ENCODE results near the gene APCDD1L.
"Not testable (repeated sequence)": the region's sequence is repeated elsewhere in the genome, so short reads cannot be mapped to it uniquely, and the experiment has no call there.

Gene APCDD1L

DNA sequence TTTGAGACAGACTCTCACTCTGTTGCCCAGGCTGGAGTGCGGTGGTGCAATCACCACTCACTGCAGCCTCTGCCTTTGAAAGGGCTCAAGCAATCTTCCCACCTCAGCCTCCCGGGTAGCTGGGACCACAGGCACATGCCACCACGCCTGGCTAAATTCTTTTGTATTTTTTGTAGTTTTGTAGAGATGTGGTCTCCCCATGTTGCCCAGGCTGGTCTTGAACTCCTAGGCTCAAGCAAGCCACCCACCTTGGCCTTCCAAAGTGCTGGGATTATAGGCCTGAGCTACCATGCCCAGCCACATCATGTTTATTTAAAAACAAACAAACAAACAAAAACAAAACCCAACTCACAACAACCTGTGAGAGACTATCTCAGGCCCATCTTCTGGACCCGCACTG is 29.7 kb upstream of the APCDD1L start:
- no peak for DNase-seq

- no peak for DNase-seq
Observed at GRCh38 chr20:58544286-58544685, 29.1 kb upstream of the APCDD1L start.

- no peak for DNase-seq
Observed at GRCh38 chr20:58543274-58543673, 28.1 kb upstream of the APCDD1L start.

- no peak for DNase-seq
Observed at GRCh38 chr20:58542411-58543095, 27.4 kb upstream of the APCDD1L start.

GRCh38 chr20:58542034-58542410 is 26.8 kb upstream of the APCDD1L start:
- not testable (repeated sequence) for DNase-seq

- DNase-seq, result no peak
Observed at GRCh38 chr20:58538752-58539151, 23.6 kb upstream of the APCDD1L start.

GRCh38 chr20:58537831-58538230 is 22.6 kb upstream of the APCDD1L start:
- DNase-seq, result no peak

- no peak for DNase-seq
Observed at GRCh38 chr20:58536289-58536688, 21.1 kb upstream of the APCDD1L start.

GRCh38 chr20:58531657-58532056 is 16.5 kb upstream of the APCDD1L start:
- no peak for DNase-seq

GRCh38 chr20:58531063-58531462 is 15.9 kb upstream of the APCDD1L start:
- DNase-seq, result no peak

- DNase-seq, result no peak
Observed at GRCh38 chr20:58528412-58528811, 13.2 kb upstream of the APCDD1L start.

GRCh38 chr20:58526411-58526810 is 11.2 kb upstream of the APCDD1L start:
- no peak for DNase-seq

DNA sequence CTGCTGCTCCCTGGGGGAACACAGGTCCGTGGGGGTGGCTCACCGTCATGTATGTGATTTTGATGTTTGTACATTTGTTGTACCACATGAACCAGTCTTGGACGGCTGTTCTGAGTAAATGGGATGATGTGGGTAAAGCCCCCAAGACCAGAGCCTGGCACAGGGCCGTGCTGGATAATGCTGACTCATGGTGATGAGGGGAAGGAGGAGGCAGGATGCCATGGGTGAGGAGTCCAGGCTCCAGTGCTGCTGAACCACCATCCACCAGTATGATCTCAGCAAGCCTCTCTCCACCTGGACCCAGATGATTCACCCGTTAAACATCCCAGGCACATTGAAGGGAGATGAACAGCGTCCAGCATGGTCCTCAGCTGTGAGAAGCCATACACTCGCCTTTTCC is 9.6 kb upstream of the APCDD1L start:
- DNase-seq, result no peak

- no peak for DNase-seq
Observed at GRCh38 chr20:58523971-58524315, 8.7 kb upstream of the APCDD1L start.

DNA sequence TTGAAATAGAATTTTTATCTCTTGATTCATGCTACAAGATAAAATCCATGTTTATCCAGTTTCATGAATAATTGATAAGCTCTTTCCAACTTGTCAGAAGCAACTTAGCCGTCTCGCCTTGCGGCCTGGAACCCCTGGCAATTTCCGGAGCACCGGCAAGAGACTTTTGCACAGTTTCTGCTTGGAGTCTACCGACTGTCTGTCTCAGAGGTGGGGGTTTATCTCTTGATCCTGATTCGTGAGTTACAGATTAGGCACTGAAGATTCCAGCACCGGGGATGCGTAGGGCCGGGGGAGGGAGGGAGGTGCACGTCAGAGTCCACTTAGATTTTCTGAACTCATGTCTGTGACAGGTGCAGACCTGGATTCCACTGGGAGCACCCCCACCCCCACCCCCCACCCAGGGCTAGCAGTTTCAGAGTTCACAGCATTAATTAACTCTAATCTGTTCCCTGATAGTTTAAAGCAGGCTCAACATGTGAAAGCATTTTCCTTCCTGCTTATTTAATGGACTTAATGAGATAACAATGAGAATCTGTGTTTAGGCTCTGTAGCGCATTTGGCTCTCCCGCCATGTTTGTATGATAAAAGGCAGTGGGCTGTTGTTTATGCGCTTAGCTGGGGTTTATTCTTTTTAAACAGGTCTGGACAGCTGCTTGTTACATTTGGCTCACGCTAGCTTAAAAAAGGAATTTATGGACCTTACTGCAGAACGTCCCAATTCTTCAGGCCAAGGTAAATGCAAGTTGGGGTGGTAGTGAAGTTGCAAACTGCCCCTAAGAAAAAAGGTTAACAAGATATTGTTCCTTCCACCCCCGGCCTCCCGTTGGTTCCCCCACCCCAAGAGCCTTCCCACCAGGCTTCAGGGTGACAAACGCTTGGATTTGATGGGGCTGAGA is 8.1 kb upstream of the APCDD1L start:
- DNase-seq, result no peak

DNA sequence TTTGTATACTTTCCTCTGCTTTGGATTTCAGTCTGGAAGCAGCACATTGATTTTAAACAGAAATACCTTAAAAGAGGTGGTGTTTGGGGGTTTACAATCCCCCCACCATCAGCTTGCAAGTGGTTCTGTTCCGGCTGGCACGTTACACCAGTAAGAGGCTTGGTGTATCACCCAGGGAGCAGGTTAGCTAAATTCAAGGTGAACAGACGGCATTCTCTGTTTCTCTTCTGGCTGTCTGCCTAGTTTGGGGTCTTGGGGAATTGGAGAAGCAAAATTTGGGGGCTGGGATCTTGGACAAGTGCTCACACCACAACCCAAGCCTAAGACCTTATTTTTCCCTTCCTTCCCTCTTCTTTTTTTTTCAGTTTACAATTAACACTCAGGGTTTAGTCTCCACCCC is 7.5 kb upstream of the APCDD1L start:
- no peak for DNase-seq

DNA sequence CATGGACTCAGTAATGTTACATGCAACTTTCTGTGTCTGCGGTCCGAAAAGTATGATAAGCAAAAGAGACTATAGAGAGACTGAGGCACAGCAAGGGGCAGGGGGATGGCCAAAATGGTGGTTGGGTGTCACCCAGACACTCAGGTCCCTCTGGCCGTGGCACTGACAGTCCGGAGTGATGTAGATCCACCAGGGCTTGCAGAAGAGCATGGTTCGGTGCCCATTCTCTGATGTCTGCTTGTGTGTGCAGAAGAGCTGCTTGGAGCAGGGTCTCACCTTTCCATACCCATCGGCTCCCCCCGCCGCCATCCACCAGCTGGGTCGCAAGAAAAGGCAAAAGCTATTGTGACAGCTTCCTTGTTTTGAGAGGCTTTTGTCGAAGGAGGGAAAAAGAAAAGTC is 6.6 kb upstream of the APCDD1L start:
- DNase-seq, result no peak

DNA sequence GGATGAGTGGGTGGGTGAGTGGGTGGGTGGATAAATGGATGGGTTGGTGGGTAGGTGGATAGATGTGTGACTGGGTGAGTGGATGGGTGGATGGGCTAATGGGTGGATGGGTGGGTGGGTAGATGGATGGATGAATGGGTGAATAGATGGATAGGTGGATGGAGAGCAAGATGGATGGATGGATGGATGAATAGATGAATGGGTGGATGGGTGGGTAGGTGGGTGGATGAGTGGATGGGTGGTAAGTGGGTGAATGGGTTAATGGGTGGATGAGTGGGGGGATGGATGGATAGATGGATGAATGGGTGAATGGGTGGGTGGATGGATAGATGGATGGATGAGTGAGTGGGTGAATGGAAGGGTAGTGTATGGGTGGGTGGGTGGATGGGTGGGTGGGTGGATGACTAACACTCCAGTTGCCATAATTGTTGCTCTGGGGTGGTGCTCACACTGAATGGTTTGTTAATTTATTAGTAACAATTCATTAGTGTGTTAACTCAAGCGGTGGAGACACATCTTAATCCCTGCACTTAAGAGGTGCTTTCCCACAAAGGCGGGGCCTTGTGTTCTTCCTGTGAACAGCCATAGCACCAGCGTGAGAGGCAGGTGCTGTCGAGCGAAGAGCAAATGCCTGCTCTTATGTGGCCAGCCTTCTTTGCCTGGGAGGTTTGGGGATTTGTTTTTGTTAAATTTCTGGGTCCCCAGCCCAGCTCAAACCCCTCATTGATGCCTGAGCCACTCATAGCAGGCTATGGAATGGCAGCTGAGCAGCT is 4.9 kb upstream of the APCDD1L start:
- no peak for DNase-seq

DNA sequence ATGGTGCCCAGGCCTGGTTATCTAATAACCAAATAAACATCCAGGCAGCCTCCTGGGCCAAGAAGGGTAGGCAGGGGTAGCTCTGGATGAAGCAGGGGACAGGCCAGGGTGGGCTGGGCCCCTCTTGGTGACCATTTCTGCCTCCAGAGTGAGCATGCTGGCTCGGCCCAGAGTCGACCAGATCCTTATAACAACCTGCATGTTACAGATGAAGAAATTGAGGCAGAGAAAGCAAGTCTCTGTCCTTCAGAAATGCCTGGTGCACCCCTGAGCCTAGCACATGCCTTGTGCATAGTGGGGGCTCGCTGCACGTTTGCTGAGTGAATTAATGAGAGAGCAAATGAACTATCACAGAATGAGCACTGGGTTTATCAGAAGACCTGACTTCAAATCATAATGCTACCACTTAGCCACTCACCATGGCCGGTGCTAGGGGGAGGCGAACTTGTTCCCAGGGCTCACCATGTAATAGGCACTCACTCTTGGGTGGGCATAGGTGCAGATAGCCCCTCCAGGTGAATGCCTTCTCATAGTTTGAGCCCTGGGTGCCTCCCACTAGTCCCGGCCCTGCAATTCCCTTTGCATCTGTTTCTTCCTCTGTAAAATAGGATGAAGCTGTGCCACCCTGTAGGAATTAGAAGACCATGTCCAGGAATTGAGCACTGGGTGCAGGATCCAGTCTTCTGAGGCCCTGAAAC is 3.8 kb upstream of the APCDD1L start:
- no peak for DNase-seq

DNA sequence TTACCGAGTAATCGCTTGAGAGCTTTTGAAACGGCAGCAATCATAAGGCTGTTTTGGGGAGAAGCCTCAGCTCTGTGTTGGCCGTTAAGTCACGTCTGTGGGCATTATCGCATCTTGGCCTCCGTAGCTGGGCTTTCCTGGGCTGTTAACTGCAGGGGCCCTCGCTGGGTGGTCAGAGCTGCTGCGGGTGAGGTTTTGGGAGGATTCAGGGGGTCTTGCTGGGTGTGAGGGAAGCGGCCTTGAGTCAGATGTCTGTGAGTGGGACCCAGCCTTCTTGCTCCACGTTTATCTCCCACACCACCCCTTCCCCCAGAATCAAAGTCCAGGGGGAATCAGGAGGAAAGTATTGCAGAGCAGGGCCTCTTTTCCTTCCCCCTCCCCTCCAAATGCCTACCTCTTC is 3.2 kb upstream of the APCDD1L start:
- DNase-seq, result no peak

- no peak for DNase-seq
Observed at GRCh38 chr20:58514321-58515232, 622 bp downstream of the APCDD1L start.

All from AML-193 (cell line).